ENCODE results near the gene SLC9A5. TPM values are rescaled to one million over a fixed set of nuclear protein-coding genes. Genes with fewer than 3 reads are reported as not detected.

SLC9A5 gene
- total and polyA plus RNA-seq, 9 donors: 0.36 to 3.1 (median 1.2) TPM

GRCh38 chr16:67317853-67318252 lies 69.1 kb downstream of the SLC9A5 start:
- intact Hi-C loops (cut with DNase I): no loop called here
- no peak for DNase-seq
- Histone ChIP-seq H3K4me1 (ENCODE audit: insufficient read depth) (no peaks in the 10 kb centered on the region), H3K27ac (no peak overlapping the region), H3K27me3 (no peaks in the 10 kb centered on the region), H3K9me3 (no peaks in the 10 kb centered on the region), H3K36me3 (no peaks in the 10 kb centered on the region), H3K4me3 (no peak overlapping the region)
- TF ChIP-seq EP300 (IDR thresholded peaks at IDR 0.05) (no peak), CTCF (IDR thresholded peaks at IDR 0.05) (no peak), POLR2A (IDR thresholded peaks at IDR 0.05) (no peak)

MicroRNA genes within 50 kb of the gene (microRNA counts, 767-probe panel; counts per million panel counts)
- 530 counts per million, percentile 78 among the panel's probes with 10 or more counts for microRNA hsa-miR-328

Small RNA genes lying within 50 kb of the gene (microRNA-seq; reads per million reads assigned to microRNA genes)
- 149 to 619 (median 331) reads per million in 3 donors for gene MIR328

Small RNA genes lying within 50 kb of the gene (small RNA-seq; reads per million reads assigned to genes)
- gene MIR328: 6.8 reads per million, percentile 82 among the genes with 10 or more reads in this experiment

Other genes with a start within 250 kb of the SLC9A5 start
- gene CBFB, start 219.8 kb upstream of the SLC9A5 start, total RNA-seq: 10 to 100 TPM; 39.9 to 58.3 (median 48.9) TPM
- 10 to 100 TPM; 19.2 to 23.8 TPM for gene CBFB, start 219.8 kb upstream of the SLC9A5 start, polyA plus RNA-seq
- gene PHAF1, start 139.0 kb upstream of the SLC9A5 start, total RNA-seq: 10 to 100 TPM; 13.7 to 17.4 (median 14.9) TPM
- 10 to 100 TPM in 1 of 2 donors, 1 to 10 TPM in 1; 9.0 to 25.1 TPM for gene PHAF1, start 139.0 kb upstream of the SLC9A5 start, polyA plus RNA-seq
- 10 to 100 TPM; 11.1 to 45.7 (median 28.7) TPM for gene B3GNT9, start 98.0 kb upstream of the SLC9A5 start, total RNA-seq
- gene B3GNT9, start 98.0 kb upstream of the SLC9A5 start, polyA plus RNA-seq: 10 to 100 TPM; 17.1 to 18.1 TPM
- 10 to 100 TPM in 6 of 7 donors, 1 to 10 TPM in 1; 7.3 to 30.9 (median 15.5) TPM for gene TRADD, start 89.1 kb upstream of the SLC9A5 start, total RNA-seq
- gene TRADD, start 89.1 kb upstream of the SLC9A5 start, polyA plus RNA-seq: 10 to 100 TPM in 1 of 2 donors, 1 to 10 TPM in 1; 4.2 to 15.7 TPM
- 10 to 100 TPM in 6 of 7 donors, 1 to 10 TPM in 1; 8.8 to 23.0 (median 15.0) TPM for gene FBXL8, start 89.0 kb upstream of the SLC9A5 start, total RNA-seq
- 10 to 100 TPM in 1 of 2 donors, 1 to 10 TPM in 1; 1.3 to 13.1 TPM for gene FBXL8, start 89.0 kb upstream of the SLC9A5 start, polyA plus RNA-seq
- 100 to 1,000 TPM in 1 of 7 donors, 10 to 100 TPM in 6; 30.8 to 115 (median 77.7) TPM for gene HSF4, start 84.2 kb upstream of the SLC9A5 start, total RNA-seq
- 10 to 100 TPM in 1 of 2 donors, 1 to 10 TPM in 1; 9.9 to 44.9 TPM for gene HSF4, start 84.2 kb upstream of the SLC9A5 start, polyA plus RNA-seq
- 10 to 100 TPM; 14.1 to 31.7 (median 21.4) TPM for gene NOL3, start 78.4 kb upstream of the SLC9A5 start, total RNA-seq
- gene NOL3, start 78.4 kb upstream of the SLC9A5 start, polyA plus RNA-seq: 10 to 100 TPM; 17.9 to 23.1 TPM
- gene MATCAP1, start 65.0 kb upstream of the SLC9A5 start, total RNA-seq: 10 to 100 TPM; 16.8 to 96.4 (median 65.7) TPM
- gene MATCAP1, start 65.0 kb upstream of the SLC9A5 start, polyA plus RNA-seq: 10 to 100 TPM; 15.4 to 38.4 TPM
- gene EXOC3L1, start 58.8 kb upstream of the SLC9A5 start, total RNA-seq: 10 to 100 TPM in 4 of 7 donors, 1 to 10 TPM in 3; 6.1 to 33.0 (median 16.4) TPM
- 10 to 100 TPM in 1 of 2 donors, under 1 TPM in 1; 0.32 to 12.2 TPM for gene EXOC3L1, start 58.8 kb upstream of the SLC9A5 start, polyA plus RNA-seq
- gene E2F4, start 56.8 kb upstream of the SLC9A5 start, total RNA-seq: 10 to 100 TPM; 36.0 to 75.7 (median 52.9) TPM
- 10 to 100 TPM; 17.6 to 36.2 TPM for gene E2F4, start 56.8 kb upstream of the SLC9A5 start, polyA plus RNA-seq
- 10 to 100 TPM in 1 of 7 donors, 1 to 10 TPM in 6; 1.1 to 14.8 (median 2.8) TPM for gene ELMO3, start 49.8 kb upstream of the SLC9A5 start, total RNA-seq
- 1 to 10 TPM in 1 of 2 donors, not detected in 1; 1.2 TPM for gene ELMO3, start 49.8 kb upstream of the SLC9A5 start, polyA plus RNA-seq
- gene TMEM208, start 21.8 kb upstream of the SLC9A5 start, total RNA-seq: 10 to 100 TPM; 23.8 to 39.2 (median 32.1) TPM
- 10 to 100 TPM; 26.3 to 52.0 TPM for gene TMEM208, start 21.8 kb upstream of the SLC9A5 start, polyA plus RNA-seq
- 10 to 100 TPM; 17.2 to 84.2 (median 41.8) TPM for gene FHOD1, start 1.5 kb upstream of the SLC9A5 start, total RNA-seq
- gene FHOD1, start 1.5 kb upstream of the SLC9A5 start, polyA plus RNA-seq: 10 to 100 TPM; 16.0 to 26.2 TPM
- gene PLEKHG4, start 30.6 kb downstream of the SLC9A5 start, total RNA-seq: 10 to 100 TPM; 12.4 to 37.9 (median 27.6) TPM
- gene PLEKHG4, start 30.6 kb downstream of the SLC9A5 start, polyA plus RNA-seq: 10 to 100 TPM in 1 of 2 donors, 1 to 10 TPM in 1; 5.1 to 38.6 TPM
- gene KCTD19, start 77.8 kb downstream of the SLC9A5 start, total RNA-seq: under 1 TPM in 3 of 7 donors, not detected in 4; 0.05 to 0.32 (median 0.12) TPM
- gene KCTD19, start 77.8 kb downstream of the SLC9A5 start, polyA plus RNA-seq: under 1 TPM; 0.07 to 0.70 TPM
- gene LRRC36, start 77.8 kb downstream of the SLC9A5 start, total RNA-seq: 1 to 10 TPM in 4 of 7 donors, under 1 TPM in 2, not detected in 1; 0.58 to 2.6 (median 1.2) TPM
- gene LRRC36, start 77.8 kb downstream of the SLC9A5 start, polyA plus RNA-seq: under 1 TPM; 0.59 to 0.80 TPM
- 100 to 1,000 TPM in 1 of 7 donors, 10 to 100 TPM in 4, 1 to 10 TPM in 2; 2.2 to 269 (median 10.9) TPM for gene TPPP3, start 144.5 kb downstream of the SLC9A5 start, total RNA-seq
- gene TPPP3, start 144.5 kb downstream of the SLC9A5 start, polyA plus RNA-seq: 10 to 100 TPM; 15.2 to 15.6 TPM
- gene ZDHHC1, start 167.5 kb downstream of the SLC9A5 start, total RNA-seq: 10 to 100 TPM; 17.3 to 45.5 (median 24.8) TPM
- gene ZDHHC1, start 167.5 kb downstream of the SLC9A5 start, polyA plus RNA-seq: 10 to 100 TPM in 1 of 2 donors, 1 to 10 TPM in 1; 1.4 to 15.7 TPM
- gene HSD11B2, start 182.1 kb downstream of the SLC9A5 start, total RNA-seq: 10 to 100 TPM in 5 of 7 donors, 1 to 10 TPM in 2; 1.3 to 26.3 (median 17.1) TPM
- 1 to 10 TPM; 4.6 to 5.1 TPM for gene HSD11B2, start 182.1 kb downstream of the SLC9A5 start, polyA plus RNA-seq
- gene ATP6V0D1, start 232.2 kb downstream of the SLC9A5 start, total RNA-seq: 100 to 1,000 TPM in 1 of 7 donors, 10 to 100 TPM in 6; 35.8 to 113 (median 63.0) TPM
- 10 to 100 TPM; 32.5 to 66.0 TPM for gene ATP6V0D1, start 232.2 kb downstream of the SLC9A5 start, polyA plus RNA-seq
- gene AGRP, start 234.6 kb downstream of the SLC9A5 start, total RNA-seq: under 1 TPM in 2 of 7 donors, not detected in 5; 0.48 to 0.55 TPM
- under 1 TPM in 1 of 2 donors, not detected in 1; 0.11 TPM for gene AGRP, start 234.6 kb downstream of the SLC9A5 start, polyA plus RNA-seq

Data from ovary (tissue), 9 donors.